Activated T-helper 9 cell treated with anti-CD3 and anti-CD28 coated beads, Interleukin-2, amount 50 U/mL, for 16 hours (primary cell): ENCODE results near the gene CCDC85A.

Source experiments
- DNase-seq: peaks from one replicate; pipeline ENCODE4 v3.0.0-alpha.2; 2020; ENCODE audit warnings: low read depth

Gene CCDC85A

DNA sequence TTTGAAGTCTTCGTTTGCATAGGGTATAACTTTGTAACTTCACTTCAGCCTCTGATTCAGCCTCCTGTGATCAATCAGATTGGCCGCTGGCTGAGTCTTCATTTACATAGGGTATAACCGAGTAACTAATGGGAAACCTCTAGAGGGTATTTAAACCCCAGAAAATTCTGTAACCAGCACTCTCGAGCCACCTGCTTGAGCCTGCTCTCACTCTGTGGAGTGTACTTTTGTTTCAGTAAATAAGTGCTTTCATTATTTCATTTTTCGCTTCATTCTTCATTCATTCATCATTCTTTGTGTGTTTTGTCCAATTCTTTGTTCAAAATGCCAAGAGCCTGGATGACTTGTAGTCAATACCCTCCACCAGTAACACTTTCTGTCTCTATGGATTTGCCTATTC, 56.4 kb downstream of the CCDC85A start:
- no peak for DNase-seq

- DNase-seq, result no peak
These were observed 60.7 kb downstream of the CCDC85A start for GRCh38 chr2:56244506-56244905.

- DNase-seq, result no peak
These were observed 61.2 kb downstream of the CCDC85A start for GRCh38 chr2:56244911-56245530.

GRCh38 chr2:56248965-56249742, 65.4 kb downstream of the CCDC85A start:
- DNase-seq, result no peak

DNA sequence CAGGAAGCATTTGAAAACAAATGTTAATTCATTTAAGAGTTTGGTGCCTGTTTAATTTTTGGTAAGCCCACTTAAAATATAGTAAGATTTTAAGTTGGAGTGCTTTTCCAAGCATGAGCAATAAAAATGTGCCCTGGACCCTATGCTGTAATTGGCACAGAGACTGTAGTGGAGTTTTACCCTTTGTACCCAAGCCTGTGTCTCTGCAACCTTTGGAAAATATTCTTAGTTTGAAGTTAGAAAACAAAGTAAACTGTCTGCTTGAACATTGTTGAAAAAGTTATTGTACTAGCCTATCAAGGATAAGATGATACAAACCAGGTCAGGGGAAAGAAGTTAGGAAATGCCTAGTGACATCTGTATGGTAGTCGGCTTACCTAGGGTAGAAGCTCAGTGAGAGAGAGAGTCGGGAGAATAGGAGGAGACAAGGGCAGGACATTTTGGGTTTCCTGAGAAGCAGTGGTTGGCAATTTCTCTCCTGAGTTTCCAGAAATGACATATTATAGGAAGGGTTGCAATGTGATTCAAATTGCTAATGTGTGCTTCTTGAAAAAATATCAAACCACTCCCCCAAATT, 66.5 kb downstream of the CCDC85A start:
- no peak for DNase-seq

GRCh38 chr2:56260415-56260814, 76.6 kb downstream of the CCDC85A start:
- DNase-seq, result no peak

- no peak for DNase-seq
These were observed 78.5 kb downstream of the CCDC85A start for GRCh38 chr2:56262241-56262640.

- DNase-seq, result no peak
These were observed 80.1 kb downstream of the CCDC85A start for GRCh38 chr2:56263876-56264275.

DNA sequence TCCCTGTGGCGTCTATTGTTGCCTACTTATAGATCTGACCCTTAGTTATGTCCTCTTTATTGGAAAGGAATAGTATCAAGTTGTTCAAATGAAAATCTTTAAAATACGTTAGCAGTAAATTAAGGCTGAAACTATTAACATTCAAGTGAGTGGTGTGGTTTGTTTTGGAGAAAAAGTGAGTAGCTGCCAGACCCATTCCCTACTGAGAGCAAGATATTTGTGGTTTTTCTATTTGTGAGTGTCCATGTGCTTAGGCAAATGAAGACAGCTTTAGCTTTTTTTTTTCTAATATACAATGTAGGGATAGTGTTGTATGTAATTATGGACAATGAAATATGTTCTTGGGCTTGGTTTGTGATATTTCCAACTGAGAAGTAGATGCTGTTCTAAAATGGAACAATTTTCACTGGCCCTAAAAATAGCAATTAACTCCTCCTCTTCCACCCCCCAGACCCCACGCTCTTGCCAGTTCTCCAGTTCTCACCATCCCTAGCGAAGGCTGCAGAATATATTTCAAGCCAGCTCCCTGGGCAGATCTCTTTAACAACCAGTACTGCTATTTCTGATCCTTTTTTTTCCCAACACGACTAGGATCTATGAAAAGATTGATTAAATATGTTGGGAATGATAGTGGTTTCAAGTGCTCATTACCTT, 83.1 kb downstream of the CCDC85A start:
- DNase-seq, result no peak

DNA sequence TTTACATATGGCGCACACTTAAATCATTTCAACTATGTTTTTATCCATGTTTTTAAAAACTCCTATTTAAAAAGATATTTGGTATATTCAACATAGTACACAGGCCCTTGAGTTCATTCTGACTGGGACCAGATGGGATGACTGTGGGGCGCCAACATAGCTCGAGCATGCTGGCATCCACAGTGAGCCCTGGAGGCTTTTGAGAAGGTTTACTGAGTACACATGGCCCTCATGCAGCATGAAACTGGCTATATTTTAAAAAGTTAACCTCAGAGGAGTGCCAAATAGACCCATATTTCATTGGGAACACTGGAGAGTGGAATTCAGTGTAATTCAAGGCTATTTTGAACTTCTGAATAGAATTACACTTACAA, 83.6 kb downstream of the CCDC85A start:
- no peak for DNase-seq

DNA sequence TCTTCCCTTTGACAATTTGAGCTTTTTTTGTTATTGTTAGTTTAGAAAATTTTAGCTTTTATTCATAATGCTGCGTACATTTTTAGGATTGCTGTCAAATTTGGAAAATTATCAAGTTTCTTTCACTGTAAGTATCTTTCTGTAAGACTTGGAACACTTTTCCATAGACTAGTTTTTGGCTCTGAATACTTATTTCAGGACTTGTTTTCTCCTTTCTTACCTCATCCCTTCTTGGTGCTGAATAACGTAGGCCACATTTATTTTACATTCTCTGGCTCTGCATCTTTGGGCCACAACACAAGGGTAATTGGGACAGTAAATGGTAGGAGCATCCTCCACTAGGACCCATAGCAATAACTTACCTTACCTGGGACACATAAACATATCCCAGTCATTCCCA, 85.1 kb downstream of the CCDC85A start:
- DNase-seq, result no peak

DNA sequence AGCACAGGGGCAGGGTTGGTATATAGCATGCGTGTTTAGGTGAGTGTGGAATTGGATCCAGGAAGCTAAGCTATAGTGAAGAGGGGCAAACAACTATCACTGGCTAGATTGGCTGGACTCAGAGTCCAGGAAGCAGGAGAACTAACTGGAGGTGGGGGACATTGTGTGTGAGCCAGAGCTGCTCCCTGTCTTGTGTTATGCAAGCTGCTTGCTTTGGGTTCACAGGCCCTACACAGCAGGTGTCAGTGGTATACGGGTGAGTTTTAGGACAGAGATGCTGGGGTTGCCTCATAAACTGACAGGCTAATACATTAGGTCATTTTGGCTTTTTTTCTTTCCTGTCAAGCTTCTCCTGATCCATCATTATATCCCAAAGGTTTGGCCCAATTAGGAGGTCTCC, 87.5 kb downstream of the CCDC85A start:
- DNase-seq, result no peak

GRCh38 chr2:56285224-56285623, 101.4 kb downstream of the CCDC85A start:
- DNase-seq, result no peak

GRCh38 chr2:56286936-56287335, 103.1 kb downstream of the CCDC85A start:
- no peak for DNase-seq

GRCh38 chr2:56287508-56287907, 103.7 kb downstream of the CCDC85A start:
- DNase-seq, result no peak

- no peak for DNase-seq
These were observed 104.2 kb downstream of the CCDC85A start for GRCh38 chr2:56287974-56288373.

DNA sequence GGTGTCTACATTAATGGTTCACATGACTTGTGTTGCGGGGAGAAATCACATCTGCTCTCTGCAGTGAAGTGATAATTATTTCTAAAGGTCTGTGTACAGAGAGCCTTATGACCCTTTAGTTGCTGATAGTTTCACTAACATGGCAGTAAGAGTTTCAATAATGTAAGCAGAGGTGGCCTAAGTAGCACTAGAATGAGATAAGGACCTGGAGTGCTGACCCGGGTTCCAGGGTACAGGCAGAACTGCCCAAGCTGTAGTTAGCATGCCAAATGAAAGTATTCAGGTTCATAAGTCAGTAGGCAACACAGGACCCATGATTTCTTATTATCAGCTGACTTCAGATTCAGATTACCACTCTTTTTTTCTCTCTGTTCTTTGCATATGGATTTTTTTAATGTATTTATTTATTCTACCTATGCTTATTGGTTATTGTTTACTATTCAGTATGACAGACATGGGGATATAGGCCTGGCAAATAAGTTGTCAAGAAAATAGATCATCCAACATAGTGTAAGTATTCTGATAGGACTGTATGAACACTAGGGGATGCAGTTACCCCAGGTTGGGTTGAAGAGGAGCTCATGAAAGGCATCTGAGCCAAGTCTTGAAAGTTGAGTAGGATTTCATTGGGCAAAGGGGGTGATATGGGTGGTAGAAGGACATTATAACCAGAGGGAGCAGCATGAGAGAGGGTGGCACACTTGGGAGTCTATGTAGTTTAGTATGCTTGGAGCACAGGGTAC, 105.2 kb downstream of the CCDC85A start:
- no peak for DNase-seq

DNA sequence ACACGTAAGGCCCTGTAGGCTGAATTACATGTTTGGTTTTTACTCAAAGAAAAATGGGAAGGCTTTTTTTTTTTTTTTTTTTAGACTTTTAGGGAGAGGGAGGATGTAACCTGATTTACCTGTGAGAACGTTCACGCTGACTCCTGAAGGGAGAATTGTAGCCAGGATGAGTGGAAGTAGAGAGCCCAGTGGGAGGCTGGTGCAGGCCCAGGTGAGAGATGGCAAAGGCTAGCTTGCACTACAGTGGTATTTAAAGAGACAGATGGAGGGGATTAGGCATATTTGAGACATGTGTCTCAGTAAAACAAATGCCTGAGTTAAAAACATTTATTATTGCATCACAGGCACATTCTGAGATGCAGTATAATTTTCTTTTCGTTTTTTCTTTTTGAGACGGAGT, 107.9 kb downstream of the CCDC85A start:
- no peak for DNase-seq

- DNase-seq, result no peak
These were observed 109.2 kb downstream of the CCDC85A start for GRCh38 chr2:56292951-56293350.

GRCh38 chr2:56295666-56296065, 111.9 kb downstream of the CCDC85A start:
- DNase-seq, result no peak

GRCh38 chr2:56297671-56298070, 113.9 kb downstream of the CCDC85A start:
- no peak for DNase-seq

DNA sequence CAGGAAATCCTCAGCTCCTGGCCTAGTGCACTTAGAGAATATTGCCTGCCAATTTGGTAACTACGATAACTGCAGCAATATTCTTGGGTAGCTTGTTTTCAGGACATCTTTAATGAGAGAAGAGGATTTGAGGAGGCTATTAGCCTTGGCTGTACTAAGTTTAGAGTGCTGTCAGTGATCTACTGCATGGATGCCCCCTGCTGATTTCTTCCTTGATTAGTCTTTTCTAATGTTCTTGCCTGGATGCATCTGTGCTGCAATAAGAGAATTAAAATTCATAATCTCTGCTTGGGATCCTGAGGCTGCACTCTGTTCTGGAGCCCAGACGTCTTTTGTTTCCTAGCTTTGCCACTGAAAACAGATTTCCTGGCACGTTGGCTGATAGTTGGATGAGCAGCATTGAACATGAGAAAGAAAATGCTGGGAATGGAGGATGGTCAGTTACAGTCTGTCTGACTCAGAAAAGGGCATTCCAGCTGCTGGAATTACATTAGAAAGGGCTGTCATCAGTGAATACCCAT, 115.4 kb downstream of the CCDC85A start:
- no peak for DNase-seq
